Liver (tissue), 9 donors: ENCODE data around the gene GDF2. TPM values are rescaled to one million over a fixed set of nuclear protein-coding genes. Genes with fewer than 3 reads are reported as not detected.

ENCODE experiments used
- DNase-seq: peaks from one replicate; pipeline ENCODE4 v3.0.0-alpha.2; 2017; ENCODE audit warnings: low spot score
- H3K27ac ChIP-seq, 2 donors: one replicate each; pipeline ENCODE4 v1.7.0; 2013; ENCODE audit warnings: inconsistent platforms in 2 of 2, low read length in 2 of 2, control low read depth in 1 of 2, low read depth in 1 of 2, mild to moderate bottlenecking in 1 of 2
- H3K27me3 ChIP-seq, 4 donors: one replicate each; pipeline versions ENCODE4 v1.6.1 to v1.7.0; 2013; ENCODE audit warnings: low read length in 3 of 4, inconsistent platforms in 1 of 4, mild to moderate bottlenecking in 1 of 4, moderate library complexity in 1 of 4; ENCODE audit not compliant: control insufficient read depth in 4 of 4, insufficient read depth in 4 of 4
- H3K36me3 ChIP-seq, 4 donors: one replicate each; pipeline versions ENCODE4 v1.6.1 to v1.7.0; 2013; ENCODE audit warnings: low read length in 3 of 4, mild to moderate bottlenecking in 3 of 4, low read depth in 1 of 4, moderate library complexity in 1 of 4; ENCODE audit not compliant: control insufficient read depth in 4 of 4, insufficient read depth in 3 of 4
- H3K4me1 ChIP-seq, 4 donors: one replicate each; pipeline versions ENCODE4 v1.6.1 to v1.7.0; 2013; ENCODE audit warnings: low read length in 3 of 4, mild to moderate bottlenecking in 3 of 4, moderate library complexity in 1 of 4; ENCODE audit not compliant: control insufficient read depth in 4 of 4, insufficient read depth in 4 of 4
- H3K4me3 ChIP-seq, 3 donors: one replicate each; pipeline versions ENCODE4 v1.6.1 to v1.7.0; 2013; ENCODE audit warnings: low read length in 3 of 3, control low read depth in 1 of 3, low read depth in 1 of 3, mild to moderate bottlenecking in 1 of 3
- H3K9ac ChIP-seq, 2 donors: one replicate each; pipeline ENCODE4 v1.7.0; 2013; ENCODE audit warnings: low read length in 2 of 2, mild to moderate bottlenecking in 2 of 2, moderate library complexity in 2 of 2, control low read depth in 1 of 2, low read depth in 1 of 2
- H3K9me3 ChIP-seq, 4 donors: one replicate each; pipeline versions ENCODE4 v1.6.1 to v1.7.0; 2013; ENCODE audit warnings: low read length in 3 of 4; ENCODE audit not compliant: control insufficient read depth in 4 of 4
- GABPA ChIP-seq, 2 donors: IDR thresholded peaks in 1 of 2; conservative IDR thresholded peaks in 1 of 2; 2 replicates each; pipeline ENCODE4 v1.6.1; 2016; ENCODE audit warnings: antibody characterized with exemption in 2 of 2, mild to moderate bottlenecking in 1 of 2, moderate library complexity in 1 of 2
- RAD21 ChIP-seq, 2 donors: IDR thresholded peaks; 2 replicates each; pipeline ENCODE4 v1.6.1; 2016; ENCODE audit warnings: antibody characterized with exemption in 2 of 2, mild to moderate bottlenecking in 2 of 2
- WGBS: extraction: QIAGEN DNeasy Blood & Tissue Kit; methylation state at CpG from one replicate; pipeline ENCODE4 v1.1.7; 2013; 5-methylcytosine and 5-hydroxymethylcytosine counted together
- polyA plus RNA-seq, 2 donors: library from polyadenylated mRNA; stranded (reverse) in 1 of 2; unstranded in 1 of 2; fragments of 200-250 nt in 1 of 2; fragments of >200 nt in 1 of 2; fragmentation: Nextera tagmentation in 1 of 2; extraction: Ambion mirVana in 1 of 2; gene quantifications; one replicate each; pipeline versions ENCODE4 v1.2.1 to v1.2.3, GENCODE V29; 2013 to 2015
- total RNA-seq, 2 donors: library from RNA; depleted of rRNA; stranded (reverse); fragments of >200 nt; gene quantifications; one replicate each; pipeline ENCODE4 v1.2.3, GENCODE V29; 2014
- TF ChIP-seq, protein P1 (sequence below): IDR thresholded peaks from 2 replicates; pipeline ENCODE4 v1.6.1; 2016; ENCODE audit warnings: antibody characterized with exemption
- TF ChIP-seq, protein P2 (sequence below): IDR thresholded peaks from 2 replicates; pipeline ENCODE4 v1.6.1; 2016; ENCODE audit warnings: antibody characterized with exemption
- TF ChIP-seq, protein P3 (sequence below): fragments of 150-350 bp; IDR thresholded peaks from 2 replicates; pipeline ENCODE4 v1.5.1; 2017; ENCODE audit warnings: improper control_type of control experiment, low read depth, low read length; ENCODE audit not compliant: missing input control
- TF ChIP-seq, protein P4 (sequence below): IDR thresholded peaks from 2 replicates; pipeline ENCODE4 v1.6.1; 2016; ENCODE audit warnings: antibody characterized with exemption
- donor health status: healthy.
- donor health status: healthy.
- donor health status: healthy.
- donor health status: healthy.
- donor health status: healthy.

GDF2 gene
- total and polyA plus RNA-seq, 4 donors: 5.6 to 26.9 (median 14.5) TPM

- TF ChIP-seq, protein P1, sequence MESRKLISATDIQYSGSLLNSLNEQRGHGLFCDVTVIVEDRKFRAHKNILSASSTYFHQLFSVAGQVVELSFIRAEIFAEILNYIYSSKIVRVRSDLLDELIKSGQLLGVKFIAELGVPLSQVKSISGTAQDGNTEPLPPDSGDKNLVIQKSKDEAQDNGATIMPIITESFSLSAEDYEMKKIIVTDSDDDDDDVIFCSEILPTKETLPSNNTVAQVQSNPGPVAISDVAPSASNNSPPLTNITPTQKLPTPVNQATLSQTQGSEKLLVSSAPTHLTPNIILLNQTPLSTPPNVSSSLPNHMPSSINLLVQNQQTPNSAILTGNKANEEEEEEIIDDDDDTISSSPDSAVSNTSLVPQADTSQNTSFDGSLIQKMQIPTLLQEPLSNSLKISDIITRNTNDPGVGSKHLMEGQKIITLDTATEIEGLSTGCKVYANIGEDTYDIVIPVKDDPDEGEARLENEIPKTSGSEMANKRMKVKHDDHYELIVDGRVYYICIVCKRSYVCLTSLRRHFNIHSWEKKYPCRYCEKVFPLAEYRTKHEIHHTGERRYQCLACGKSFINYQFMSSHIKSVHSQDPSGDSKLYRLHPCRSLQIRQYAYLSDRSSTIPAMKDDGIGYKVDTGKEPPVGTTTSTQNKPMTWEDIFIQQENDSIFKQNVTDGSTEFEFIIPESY: no peak
- TF ChIP-seq, protein P2, sequence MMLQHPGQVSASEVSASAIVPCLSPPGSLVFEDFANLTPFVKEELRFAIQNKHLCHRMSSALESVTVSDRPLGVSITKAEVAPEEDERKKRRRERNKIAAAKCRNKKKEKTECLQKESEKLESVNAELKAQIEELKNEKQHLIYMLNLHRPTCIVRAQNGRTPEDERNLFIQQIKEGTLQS: no peak
These were observed 4.7 kb downstream of the GDF2 start (continued) for GRCh38 chr10:47326927-47327330.

DNA sequence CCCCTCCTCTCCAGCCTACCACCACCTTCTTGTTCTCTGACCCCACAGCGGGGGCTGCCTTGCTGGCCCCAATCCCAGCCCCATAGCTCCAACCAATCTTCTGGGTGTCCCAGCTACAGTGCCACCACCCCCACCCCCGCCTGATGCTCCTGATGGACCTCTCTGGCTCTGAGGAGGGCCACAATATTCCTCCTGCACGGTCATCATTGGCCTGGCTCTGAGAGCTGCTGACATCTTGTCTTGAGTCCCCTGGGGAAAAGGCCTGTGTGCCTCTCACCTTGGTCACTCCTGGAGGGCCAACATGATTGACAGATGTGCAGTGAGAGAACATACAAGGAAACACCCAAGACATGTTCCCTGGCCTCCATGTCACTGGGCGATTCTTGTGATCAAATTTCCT, 7.6 kb downstream of the GDF2 start:
- no peak for TF ChIP-seq RAD21 (IDR thresholded peaks at IDR 0.05)
- TF ChIP-seq, protein P1: no peak
- TF ChIP-seq, protein P2: no peak

DNA sequence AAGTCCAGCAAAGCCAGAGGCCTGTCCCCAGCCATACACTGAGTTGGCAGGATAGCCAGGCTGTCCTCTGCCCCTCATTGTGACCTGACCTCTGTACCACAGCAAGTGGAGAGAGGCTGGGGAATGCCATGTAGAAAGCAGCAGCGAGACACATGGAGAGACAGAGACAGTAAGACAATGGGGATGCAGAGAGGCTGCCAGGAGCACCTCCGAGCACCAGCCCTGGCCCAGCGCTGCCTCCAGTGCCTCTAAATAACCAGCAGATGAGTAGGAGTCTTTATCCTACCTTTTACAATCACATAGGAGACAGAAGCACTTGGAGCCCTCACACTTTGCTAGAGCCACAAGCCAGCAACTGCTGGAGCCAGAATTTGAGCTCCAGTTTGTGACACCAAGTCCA, 8.1 kb downstream of the GDF2 start:
- peaks cover 0 to 12% (median 4%) of the 10 kb centered on the region in 4 donors for H3K4me1 ChIP-seq
- 76% methylated on average over 3 of the region's 3 CpGs for WGBS
- no peak overlapping the region for H3K4me3 ChIP-seq
- no peak overlapping the region for H3K9ac ChIP-seq
- no peaks in the 10 kb centered on the region for H3K27me3 ChIP-seq
- no peaks in the 10 kb centered on the region for H3K9me3 ChIP-seq
- H3K27ac ChIP-seq: no peak overlapping the region
- no peak for DNase-seq
- H3K36me3 ChIP-seq: no peaks in the 10 kb centered on the region
- TF ChIP-seq, protein P3, sequence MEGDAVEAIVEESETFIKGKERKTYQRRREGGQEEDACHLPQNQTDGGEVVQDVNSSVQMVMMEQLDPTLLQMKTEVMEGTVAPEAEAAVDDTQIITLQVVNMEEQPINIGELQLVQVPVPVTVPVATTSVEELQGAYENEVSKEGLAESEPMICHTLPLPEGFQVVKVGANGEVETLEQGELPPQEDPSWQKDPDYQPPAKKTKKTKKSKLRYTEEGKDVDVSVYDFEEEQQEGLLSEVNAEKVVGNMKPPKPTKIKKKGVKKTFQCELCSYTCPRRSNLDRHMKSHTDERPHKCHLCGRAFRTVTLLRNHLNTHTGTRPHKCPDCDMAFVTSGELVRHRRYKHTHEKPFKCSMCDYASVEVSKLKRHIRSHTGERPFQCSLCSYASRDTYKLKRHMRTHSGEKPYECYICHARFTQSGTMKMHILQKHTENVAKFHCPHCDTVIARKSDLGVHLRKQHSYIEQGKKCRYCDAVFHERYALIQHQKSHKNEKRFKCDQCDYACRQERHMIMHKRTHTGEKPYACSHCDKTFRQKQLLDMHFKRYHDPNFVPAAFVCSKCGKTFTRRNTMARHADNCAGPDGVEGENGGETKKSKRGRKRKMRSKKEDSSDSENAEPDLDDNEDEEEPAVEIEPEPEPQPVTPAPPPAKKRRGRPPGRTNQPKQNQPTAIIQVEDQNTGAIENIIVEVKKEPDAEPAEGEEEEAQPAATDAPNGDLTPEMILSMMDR: no peak
- TF ChIP-seq, protein P2: no peak
- TF ChIP-seq, protein P4, sequence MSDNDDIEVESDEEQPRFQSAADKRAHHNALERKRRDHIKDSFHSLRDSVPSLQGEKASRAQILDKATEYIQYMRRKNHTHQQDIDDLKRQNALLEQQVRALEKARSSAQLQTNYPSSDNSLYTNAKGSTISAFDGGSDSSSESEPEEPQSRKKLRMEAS: no peak
- TF ChIP-seq RAD21 (IDR thresholded peaks at IDR 0.05) (no peak), GABPA (IDR thresholded peaks at IDR 0.05 in 1 of 2, conservative IDR thresholded peaks at IDR 0.05 in 1 of 2) (no peak)

More for the DNA sequence above, 7.6 kb downstream of the GDF2 start:
- H3K27me3 ChIP-seq: no peaks in the 10 kb centered on the region
- no peaks in the 10 kb centered on the region for H3K9me3 ChIP-seq
- H3K4me3 ChIP-seq: no peak overlapping the region
- H3K4me1 ChIP-seq: peaks cover 0 to 12% (median 4%) of the 10 kb centered on the region in 4 donors
- no peak overlapping the region for H3K27ac ChIP-seq
- no peaks in the 10 kb centered on the region for H3K36me3 ChIP-seq
- WGBS: 90% methylated on average over 4 of the region's 4 CpGs
- no peak for DNase-seq
- H3K9ac ChIP-seq: no peak overlapping the region
